A549 treated with DMSO at 1 μM for 4 hours (cell line): ENCODE measurements around the gene UBXN11. TPM values are rescaled to one million over a fixed set of nuclear protein-coding genes. Genes with fewer than 3 reads are reported as not detected.

ENCODE experiments used
- total RNA-seq: library from RNA; stranded (reverse); fragments of 200-300 nt; extraction: Qiagen RNA extraction; gene quantifications from 5 replicates; pipeline ENCODE4 v1.2.3, GENCODE V29; 2022; ENCODE audit warnings: low read depth

Gene UBXN11
- 12.5 to 18.4 TPM (median 15.7 TPM) in 5 replicates for total RNA-seq

DNA sequence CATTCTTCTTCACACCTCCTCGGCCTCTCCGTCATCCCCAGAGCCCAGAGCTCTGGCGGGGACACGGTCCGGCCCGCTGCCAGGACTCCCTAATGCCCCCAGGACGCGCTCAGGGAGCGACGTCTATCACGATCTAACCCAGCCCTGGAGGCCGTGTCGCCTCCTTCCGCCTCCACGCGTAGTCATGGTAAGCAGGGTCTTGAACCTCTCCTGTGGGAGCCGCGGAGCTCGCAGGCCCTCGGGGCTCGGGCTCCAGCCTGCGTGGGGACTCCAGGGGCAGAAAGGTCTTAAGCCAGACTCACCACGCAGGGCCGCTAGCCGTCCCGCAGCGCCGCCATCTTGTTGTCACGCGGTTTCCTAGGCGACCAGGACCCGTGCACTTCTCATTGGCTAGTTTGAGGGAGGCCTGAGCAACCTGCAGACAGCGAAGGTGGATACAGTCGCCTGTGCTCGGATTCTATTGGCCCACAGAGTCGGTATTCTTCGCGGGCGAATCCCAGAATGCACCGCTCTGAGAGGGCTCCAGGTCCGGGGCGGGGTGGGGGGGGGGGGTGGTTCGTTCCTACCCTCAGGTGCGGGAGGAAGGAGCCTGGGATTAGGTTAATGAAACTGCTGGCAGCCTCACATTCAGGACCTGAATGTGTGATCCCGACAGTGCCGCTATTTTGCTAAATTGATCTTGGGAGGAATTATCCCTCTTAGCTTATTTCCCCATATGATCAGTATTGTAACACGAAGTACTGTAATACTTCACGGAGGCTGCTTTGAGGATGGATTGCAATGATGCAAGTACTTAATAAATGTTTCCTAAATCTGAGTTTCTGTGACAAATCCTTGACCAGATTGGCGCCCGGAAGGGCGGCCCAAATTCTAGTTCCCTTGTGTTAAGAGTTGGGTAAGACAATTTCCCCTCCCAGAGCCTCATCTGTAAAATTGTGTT lies at the start of gene UBXN11:
TSS of gene UBXN11 (minus strand) at position 347 of the 940 bp plus-strand sequence. CDS start 3,753 bp downstream, outside the sequence.

DNA sequence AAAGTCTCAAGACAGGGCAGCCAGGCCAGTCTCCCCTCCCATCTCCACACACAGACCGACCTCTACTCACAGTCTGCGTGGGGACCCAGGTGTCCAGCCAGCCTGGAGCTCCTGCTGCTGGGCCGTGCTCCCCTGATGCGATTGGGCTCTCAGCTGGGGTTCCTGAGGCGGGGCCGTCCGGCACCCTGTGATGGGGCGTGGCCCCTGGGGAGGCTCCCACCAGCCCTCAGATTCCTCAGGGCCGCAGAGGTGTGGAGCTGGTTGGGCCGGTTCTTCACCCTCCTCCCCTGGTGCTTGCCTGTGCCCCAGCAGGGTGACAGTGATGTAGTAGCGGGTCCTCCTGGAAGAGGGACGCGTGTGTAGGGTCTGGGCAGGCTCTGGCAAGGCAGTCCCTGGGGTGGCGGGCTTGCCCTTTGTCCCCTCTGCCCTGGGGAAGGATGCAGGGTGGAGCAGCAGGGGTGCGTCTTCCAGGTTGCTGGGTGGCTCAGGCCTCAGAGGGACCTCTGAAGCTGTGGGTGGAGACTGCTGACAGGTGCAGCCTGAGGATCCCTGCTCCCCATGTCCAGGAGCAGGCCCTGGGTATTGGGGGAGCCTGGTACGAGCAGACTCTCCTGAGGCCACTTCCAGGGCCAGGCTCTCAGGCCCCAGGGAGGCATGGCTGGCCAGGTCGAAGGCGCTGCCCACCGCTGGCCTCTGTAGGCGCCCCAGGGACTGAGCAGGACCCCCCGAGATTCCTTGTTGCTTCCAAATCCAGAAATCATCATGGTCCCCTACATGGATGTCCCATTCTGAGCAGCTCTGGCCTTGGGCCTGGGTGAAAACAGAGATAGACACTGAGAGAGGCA lies 47.8 kb upstream of the UBXN11 start, which contains the start of gene CRYBG2:
TSS of gene CRYBG2 (minus strand) at position 155 of the 845 bp plus-strand sequence. CDS start 7,473 bp downstream, outside the sequence.

DNA sequence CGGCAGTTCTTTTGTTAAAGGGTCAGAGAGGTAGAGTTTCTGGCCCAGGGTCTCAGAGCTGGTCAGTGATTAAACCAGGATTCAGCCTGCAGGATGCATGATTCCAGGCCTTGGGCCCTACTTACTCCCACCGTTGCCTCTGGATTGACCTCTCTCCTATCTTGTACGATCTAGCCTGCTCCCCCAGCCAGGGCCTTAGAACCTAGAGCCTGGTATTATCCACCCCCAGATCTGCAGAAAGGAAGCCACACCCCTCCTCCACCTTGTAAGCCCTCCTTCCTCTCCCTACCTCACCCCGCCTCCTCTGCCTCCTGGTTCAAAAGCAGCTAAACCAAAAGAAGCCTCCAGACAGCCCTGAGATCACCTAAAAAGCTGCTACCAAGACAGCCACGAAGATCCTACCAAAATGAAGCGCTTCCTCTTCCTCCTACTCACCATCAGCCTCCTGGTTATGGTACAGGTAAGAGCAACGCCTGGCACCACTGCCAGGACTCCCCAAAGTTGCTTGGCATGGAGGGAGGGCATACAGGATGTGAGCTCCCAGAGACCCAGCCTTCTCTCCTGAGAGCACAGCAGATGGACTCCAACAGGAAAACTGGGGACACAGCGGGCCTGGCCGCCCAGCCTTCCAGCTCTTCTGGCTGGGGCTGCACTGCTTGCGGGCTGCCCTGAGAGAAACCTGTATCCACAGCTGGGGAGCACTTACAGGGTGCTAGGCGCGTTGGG lies 11.3 kb upstream of the UBXN11 start, which contains the start of gene CD52:
TSS of gene CD52 (plus strand) at position 347 of the 726 bp plus-strand sequence. CDS start at position 407, 60 bp downstream.

DNA sequence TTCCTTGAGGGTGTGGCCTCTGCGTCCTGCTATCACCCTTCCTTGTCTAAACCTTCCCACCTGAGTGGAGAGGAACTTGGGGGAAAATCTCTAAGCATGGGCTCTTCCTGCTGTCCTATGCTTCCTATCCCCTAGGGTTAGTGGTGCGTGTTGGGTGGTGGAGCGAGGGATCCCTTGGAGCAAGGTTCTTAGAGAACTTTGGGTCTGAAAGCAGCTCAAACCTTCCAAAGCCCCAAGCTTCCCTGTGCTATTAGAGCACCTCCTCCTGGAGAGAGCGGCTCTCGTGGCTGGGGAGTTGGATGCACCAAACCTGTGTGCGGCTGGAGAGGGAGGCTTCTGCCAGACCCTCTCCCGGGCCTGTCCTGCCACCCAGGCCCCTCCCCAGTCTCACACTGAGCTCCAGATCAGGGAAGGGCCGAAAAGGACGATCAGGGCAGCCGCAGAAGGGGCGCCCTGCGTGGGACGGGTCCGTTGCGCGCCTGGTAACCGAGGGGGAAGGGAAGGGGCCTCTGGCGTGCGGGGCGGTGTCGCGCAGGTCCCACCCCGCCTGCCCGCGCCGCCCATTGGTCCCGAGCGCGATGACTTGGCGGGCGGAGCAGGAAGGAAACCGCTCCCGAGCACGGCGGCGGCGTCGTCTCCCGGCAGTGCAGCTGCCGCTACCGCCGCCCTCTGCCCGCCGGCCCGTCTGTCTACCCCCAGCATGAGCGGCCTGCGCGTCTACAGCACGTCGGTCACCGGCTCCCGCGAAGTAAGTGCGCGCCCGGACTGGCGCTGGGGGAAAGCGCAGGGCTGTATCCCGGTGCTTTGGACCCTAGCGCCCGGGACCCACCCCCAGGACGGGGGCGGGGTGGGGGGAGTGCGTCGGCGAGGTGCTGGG lies 26.7 kb downstream of the UBXN11 start, which contains the start of gene SH3BGRL3:
TSS of gene SH3BGRL3 (plus strand) at position 631 of the 877 bp plus-strand sequence. CDS start at position 701, 70 bp downstream.

GRCh38 chr1:26233903-26234643 lies 72.4 kb downstream of the UBXN11 start, which contains the start of gene CEP85:
TSS of gene CEP85 (plus strand) at chr1:26234200. CDS start at chr1:26239784, 5,584 bp downstream.

Other genes starting within 250 kb of the UBXN11 start
- not detected in 5 replicates for gene TRIM63, start 239.0 kb downstream of the UBXN11 start, total RNA-seq
- 1.6 to 2.3 TPM (median 2.1 TPM) in 5 replicates for gene PDIK1L, start 194.8 kb downstream of the UBXN11 start, total RNA-seq
- gene FAM110D, start 147.6 kb downstream of the UBXN11 start, total RNA-seq: 0.03 to 0.07 TPM (median 0.04 TPM) in 3 of 5 replicates, not detected in the others
- not detected in 5 replicates for gene C1orf232, start 137.7 kb downstream of the UBXN11 start, total RNA-seq
- gene ZNF593, start 136.7 kb downstream of the UBXN11 start, total RNA-seq: 53.8 to 74.4 TPM (median 60.3 TPM) in 5 replicates
- 0.07 to 0.78 TPM (median 0.21 TPM) in 4 of 5 replicates, not detected in the other for gene ZNF593OS, start 134.8 kb downstream of the UBXN11 start, total RNA-seq
- 0.21 to 0.76 TPM (median 0.29 TPM) in 5 replicates for gene CNKSR1, start 129.1 kb downstream of the UBXN11 start, total RNA-seq
- not detected in 5 replicates for gene CATSPER4, start 116.0 kb downstream of the UBXN11 start, total RNA-seq
- 13.6 to 15.5 TPM (median 15.2 TPM) in 5 replicates for gene CEP85, start 72.4 kb downstream of the UBXN11 start, total RNA-seq
- gene SH3BGRL3, start 26.6 kb downstream of the UBXN11 start, total RNA-seq: 113 to 158 TPM (median 154 TPM) in 5 replicates
- not detected in 5 replicates for gene CD52, start 11.3 kb upstream of the UBXN11 start, total RNA-seq
- gene CRYBG2, start 47.5 kb upstream of the UBXN11 start, total RNA-seq: 1.5 to 2.3 TPM (median 1.7 TPM) in 5 replicates
- gene ZNF683, start 66.1 kb upstream of the UBXN11 start, total RNA-seq: not detected in 5 replicates
- gene LIN28A, start 104.2 kb upstream of the UBXN11 start, total RNA-seq: not detected in 5 replicates
- gene DHDDS, start 125.7 kb upstream of the UBXN11 start, total RNA-seq: 20.8 to 29.8 TPM (median 22.5 TPM) in 5 replicates
- 350 to 426 TPM (median 363 TPM) in 5 replicates for gene HMGN2, start 165.8 kb upstream of the UBXN11 start, total RNA-seq
- 13.4 to 18.2 TPM (median 16.6 TPM) in 5 replicates for gene RPS6KA1, start 223.1 kb upstream of the UBXN11 start, total RNA-seq